ENCODE results near the gene MNAT1.

The MNAT1 gene

GRCh38 chr14:60974090-60974651, 239.6 kb downstream of the MNAT1 start:
- DNase-seq = no peak

DNA sequence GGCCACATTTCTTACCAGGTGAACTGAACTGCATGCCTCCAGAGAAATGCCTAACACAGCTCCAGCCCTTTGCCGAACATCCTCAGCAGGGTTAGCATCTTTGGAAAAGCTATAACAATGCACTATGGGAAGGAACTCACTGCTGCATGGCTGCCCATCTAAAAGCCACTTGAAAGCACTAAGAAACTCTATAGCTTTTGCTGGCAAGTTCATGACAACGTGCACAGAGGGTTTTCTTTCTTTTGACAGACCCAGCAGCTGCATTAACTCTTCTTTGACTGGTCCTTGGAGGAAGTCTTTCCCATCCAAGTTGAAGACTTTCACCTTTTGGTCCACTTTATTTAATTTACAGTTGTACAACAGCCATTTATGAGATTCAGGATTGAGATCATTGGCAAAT, 241.0 kb downstream of the MNAT1 start:
- no peak for DNase-seq

DNA sequence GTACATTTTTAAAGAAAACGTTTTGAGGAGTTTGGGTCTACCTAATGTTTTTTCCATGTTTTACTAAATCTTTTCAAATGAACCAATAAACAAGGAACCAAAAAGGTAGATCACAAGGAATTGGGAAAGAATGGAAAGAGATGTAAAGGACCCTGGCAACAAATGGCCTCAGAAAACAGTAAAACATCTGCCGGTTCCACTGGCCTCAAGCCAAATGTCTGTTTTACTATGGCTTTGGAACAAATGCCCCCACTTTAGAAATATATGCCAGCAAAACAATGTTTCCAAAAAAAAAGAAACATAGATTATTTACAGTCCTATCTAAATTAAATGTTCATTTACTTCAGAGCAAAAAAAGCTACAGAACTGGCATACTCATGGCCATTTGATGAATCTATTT, 243.3 kb downstream of the MNAT1 start:
- DNase-seq = no peak

DNA sequence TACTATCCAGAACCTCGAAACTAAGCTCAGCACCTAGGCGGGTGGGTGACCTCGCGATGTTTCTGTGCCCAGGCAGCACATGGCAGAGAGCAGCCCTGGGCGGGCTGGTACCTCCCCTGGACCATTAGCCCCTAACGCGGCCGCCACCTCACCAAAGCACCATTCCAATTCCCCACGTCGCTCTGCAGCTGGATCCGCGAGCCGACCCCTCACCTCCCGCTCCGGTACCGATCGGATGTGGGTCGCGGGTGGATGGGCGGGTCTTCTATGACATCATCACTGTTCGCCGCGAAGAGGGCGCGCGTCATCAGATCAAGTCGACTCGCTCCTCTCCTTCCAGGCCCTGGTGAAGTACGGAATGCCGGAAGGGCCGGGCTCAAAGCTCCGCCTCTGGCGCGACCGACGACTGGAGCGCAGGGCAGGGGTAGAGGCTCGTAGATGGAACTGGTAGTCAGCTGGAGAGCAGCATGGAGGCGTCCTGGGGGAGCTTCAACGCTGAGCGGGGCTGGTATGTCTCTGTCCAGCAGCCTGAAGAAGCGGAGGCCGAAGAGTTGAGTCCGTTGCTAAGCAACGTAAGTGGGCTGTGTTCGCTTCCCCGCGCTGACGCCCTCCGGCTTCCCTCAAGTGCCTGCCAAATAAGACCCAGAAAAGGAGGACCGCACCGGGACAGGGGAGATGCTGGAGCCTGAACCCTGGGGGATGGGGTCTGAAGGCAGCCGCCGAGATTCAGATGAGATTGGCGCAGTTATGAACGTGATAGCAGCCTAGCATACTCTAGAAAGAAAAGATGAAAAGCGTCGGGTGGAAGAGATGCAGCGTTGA, 246.5 kb downstream of the MNAT1 start, which contains the start of the genes SLC38A6 and TRMT5:
SLC38A6 (plus strand) TSS at position 435 of the 822 bp plus-strand sequence; CDS start at position 468, 33 bp downstream.
TRMT5 (minus strand) TSS at position 269 of the 822 bp plus-strand sequence; CDS start at position 163, 106 bp downstream.
- DNase-seq = peak; percentile 98

DNA sequence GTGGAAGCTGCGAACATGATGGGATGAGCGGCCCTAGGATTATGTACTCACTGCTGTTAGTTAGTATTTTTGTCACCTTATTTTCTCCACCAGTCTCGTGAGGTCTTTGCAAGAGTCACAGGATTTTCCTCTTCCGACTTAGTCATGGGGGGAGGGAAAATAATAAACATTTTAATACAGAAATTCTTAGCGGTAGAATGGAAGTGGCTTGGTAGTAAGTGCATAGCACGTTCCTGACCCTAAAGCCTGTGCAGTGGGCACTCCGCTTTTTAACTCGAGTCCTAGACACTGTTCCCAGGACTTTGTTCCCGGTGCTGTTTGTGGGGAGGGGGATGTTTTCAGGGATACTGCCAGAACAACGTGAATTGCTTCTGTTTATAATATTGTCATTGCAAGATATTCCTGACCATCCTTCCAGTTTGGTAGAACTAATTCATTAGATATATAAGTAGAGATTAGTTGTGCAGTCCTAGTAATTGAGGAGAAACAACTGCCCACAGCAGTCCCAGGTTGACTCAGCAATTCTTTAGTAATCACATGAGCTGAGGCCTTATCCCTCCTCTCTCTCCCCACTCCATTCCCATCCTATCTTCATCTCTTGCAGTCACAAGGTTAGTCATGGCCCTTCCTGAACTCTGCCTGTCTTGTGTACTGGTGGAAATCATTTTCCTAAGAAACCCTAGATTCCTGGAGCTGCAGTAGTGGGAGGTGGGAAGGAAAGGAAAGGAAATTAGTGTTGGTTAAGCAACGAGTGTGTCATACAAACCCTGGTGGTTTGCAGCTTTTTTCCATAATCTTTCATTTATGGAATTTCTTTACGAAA, 247.3 kb downstream of the MNAT1 start:
- peak; percentile 29 for DNase-seq

GRCh38 chr14:60984196-60984595, 249.6 kb downstream of the MNAT1 start:
- no peak for DNase-seq

DNA sequence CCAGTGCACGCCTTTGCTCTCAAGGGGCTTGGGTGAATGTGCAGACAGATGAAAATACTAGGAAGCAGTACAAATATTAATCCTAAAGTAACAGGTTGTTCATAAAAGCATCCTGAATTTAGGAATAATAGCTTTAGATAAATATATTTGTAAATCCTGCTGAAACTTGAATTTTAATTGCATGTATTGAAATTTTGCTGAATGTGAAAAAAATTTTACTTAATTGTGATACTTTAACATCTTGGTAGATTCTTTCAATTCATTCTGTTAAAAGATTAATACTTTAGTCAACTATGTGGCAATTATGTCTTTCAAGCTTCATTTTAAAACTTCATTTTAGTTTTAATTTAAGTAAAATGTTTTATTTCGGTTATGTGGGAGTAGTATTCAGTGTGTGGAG, 251.9 kb downstream of the MNAT1 start:
- no peak for DNase-seq

- no peak for DNase-seq
Observed at GRCh38 chr14:60989599-60989998, 255.0 kb downstream of the MNAT1 start.

DNA sequence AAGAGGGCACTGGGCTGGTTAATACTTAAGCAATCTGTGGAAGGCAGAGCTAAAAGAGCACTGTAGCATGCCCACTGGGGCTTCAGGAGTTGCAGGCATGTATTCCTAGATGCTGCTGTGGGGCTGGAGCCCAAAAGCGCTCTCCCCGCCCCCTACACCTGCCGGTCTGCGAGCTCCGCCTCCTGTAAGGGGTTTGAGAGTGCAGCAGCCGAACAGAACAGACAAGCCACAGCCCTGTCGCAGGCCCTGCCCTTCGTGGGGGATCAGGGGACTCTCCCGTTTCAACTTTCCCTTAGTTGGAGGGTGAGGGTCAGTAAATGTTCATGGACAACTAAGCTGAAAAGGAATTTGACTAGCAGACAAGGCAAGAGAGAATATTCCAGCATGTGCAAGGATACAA, 264.1 kb downstream of the MNAT1 start:
- no peak for DNase-seq

- no peak for DNase-seq
Observed at GRCh38 chr14:60999536-60999935, 265.0 kb downstream of the MNAT1 start.

DNA sequence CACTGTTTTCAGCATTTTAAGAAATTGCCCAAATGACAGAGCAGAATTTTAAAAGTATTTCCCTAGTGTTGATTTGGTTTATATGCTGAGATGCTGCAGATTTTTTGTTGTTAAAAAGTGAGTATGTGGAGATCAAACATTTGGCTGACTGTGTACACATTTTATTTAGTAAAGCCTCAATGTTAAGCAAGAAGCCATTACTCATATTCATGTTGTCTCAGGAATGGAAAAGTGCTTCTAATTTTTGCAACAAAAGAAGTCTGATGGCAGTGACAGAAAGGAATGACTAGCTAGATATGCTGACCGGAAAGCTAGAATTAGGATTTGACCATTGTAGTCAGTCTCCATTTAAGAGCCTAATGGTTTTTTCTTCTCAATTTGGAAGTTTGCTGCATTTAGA, 269.0 kb downstream of the MNAT1 start:
- no peak for DNase-seq

- DNase-seq = no peak
Observed at GRCh38 chr14:61019537-61019936, 285.0 kb downstream of the MNAT1 start.
